Left lung (tissue), 10 donors: ENCODE measurements around the gene SLCO1B3. TPM values are rescaled to one million over a fixed set of nuclear protein-coding genes. Genes with fewer than 3 reads are reported as not detected.

Source experiments
- ATAC-seq: fragments of 200-7000 bp; cut with Tn5 transposase; one replicate; pipeline ENCODE4 v1.9.1; 2020; ENCODE audit warnings: moderate library complexity
- DNase-seq, 4 donors: peaks; one replicate each; pipeline ENCODE4 v3.0.0-alpha.2; 2013 to 2020
- H3K27ac ChIP-seq, 2 donors: fragments of 200-600 bp; sonication (generic) in 1 of 2; one replicate each; pipeline versions ENCODE4 v1.5.0 to v1.8.0; 2020 to 2021
- H3K27me3 ChIP-seq, 2 donors: fragments of 200-600 bp; sonication (generic) in 1 of 2; one replicate each; pipeline versions ENCODE4 v1.5.0 to v1.8.0; 2020 to 2021
- H3K36me3 ChIP-seq, 2 donors: fragments of 200-600 bp; sonication (generic) in 1 of 2; one replicate each; pipeline versions ENCODE4 v1.5.0 to v1.8.0; 2020 to 2021
- H3K4me1 ChIP-seq, 2 donors: fragments of 200-600 bp; one replicate each; pipeline ENCODE4 v1.8.0; 2021
- H3K4me3 ChIP-seq, 2 donors: fragments of 200-600 bp; sonication (generic) in 1 of 2; one replicate each; pipeline versions ENCODE4 v1.5.0 to v1.8.0; 2020 to 2021; ENCODE audit warnings: mild to moderate bottlenecking in 1 of 2
- H3K9me3 ChIP-seq, 2 donors: fragments of 200-600 bp; sonication (generic) in 1 of 2; one replicate each; pipeline versions ENCODE4 v1.5.0 to v1.8.0; 2020 to 2021
- intact Hi-C, 2 donors: fragments of 100-400 bp; cut with DNase I; formaldehyde crosslinking; loops; one replicate each; pipeline versions ENCODE4 v1.11.2 to v1.14.2; 2022
- polyA plus RNA-seq, 6 donors: library from polyadenylated mRNA; unstranded; fragments of 120-200 nt; gene quantifications; one replicate each; pipeline ENCODE4 v1.2.1, GENCODE V29; 2013; ENCODE audit not compliant: insufficient read length in 6 of 6
- total RNA-seq, 2 donors: library from RNA; stranded (reverse); fragmentation: NEBNext Ultra II Directional; extraction: Animal tissue kit (Norgen Biotek cat#: 25700); gene quantifications; one replicate each; pipeline ENCODE4 v1.2.1, GENCODE V29; 2021
- TF ChIP-seq, protein P1 (sequence below), 2 donors: fragments of 200-600 bp; sonication (generic) in 1 of 2; IDR thresholded peaks; one replicate each; pipeline versions ENCODE4 v1.5.0 to v1.8.0; 2021; ENCODE audit warnings: antibody characterized with exemption in 2 of 2
- donor health status: DM: no; HTN: yes; CAD: no.
- donor health status: DM: no; HTN: no; CAD: no.

The SLCO1B3 gene
- total and polyA plus RNA-seq, 8 donors, result 0.17 TPM; not detected in 7

GRCh38 chr12:20868277-20868676, 57.8 kb downstream of the SLCO1B3 start:
- H3K4me1 ChIP-seq, result no peaks in the 10 kb centered on the region
- ATAC-seq (no peak), DNase-seq (no peak)
- H3K4me3 ChIP-seq, result no peak overlapping the region
- TF ChIP-seq, protein P1, sequence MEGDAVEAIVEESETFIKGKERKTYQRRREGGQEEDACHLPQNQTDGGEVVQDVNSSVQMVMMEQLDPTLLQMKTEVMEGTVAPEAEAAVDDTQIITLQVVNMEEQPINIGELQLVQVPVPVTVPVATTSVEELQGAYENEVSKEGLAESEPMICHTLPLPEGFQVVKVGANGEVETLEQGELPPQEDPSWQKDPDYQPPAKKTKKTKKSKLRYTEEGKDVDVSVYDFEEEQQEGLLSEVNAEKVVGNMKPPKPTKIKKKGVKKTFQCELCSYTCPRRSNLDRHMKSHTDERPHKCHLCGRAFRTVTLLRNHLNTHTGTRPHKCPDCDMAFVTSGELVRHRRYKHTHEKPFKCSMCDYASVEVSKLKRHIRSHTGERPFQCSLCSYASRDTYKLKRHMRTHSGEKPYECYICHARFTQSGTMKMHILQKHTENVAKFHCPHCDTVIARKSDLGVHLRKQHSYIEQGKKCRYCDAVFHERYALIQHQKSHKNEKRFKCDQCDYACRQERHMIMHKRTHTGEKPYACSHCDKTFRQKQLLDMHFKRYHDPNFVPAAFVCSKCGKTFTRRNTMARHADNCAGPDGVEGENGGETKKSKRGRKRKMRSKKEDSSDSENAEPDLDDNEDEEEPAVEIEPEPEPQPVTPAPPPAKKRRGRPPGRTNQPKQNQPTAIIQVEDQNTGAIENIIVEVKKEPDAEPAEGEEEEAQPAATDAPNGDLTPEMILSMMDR (IDR thresholded peaks at IDR 0.05), result no peak
- H3K36me3 ChIP-seq, result no peaks in the 10 kb centered on the region
- peaks cover 0 to 4% of the 10 kb centered on the region in 2 donors for H3K9me3 ChIP-seq
- intact Hi-C loops, result no loop called here
- no peaks in the 10 kb centered on the region for H3K27me3 ChIP-seq
- H3K27ac ChIP-seq, result no peak overlapping the region

DNA sequence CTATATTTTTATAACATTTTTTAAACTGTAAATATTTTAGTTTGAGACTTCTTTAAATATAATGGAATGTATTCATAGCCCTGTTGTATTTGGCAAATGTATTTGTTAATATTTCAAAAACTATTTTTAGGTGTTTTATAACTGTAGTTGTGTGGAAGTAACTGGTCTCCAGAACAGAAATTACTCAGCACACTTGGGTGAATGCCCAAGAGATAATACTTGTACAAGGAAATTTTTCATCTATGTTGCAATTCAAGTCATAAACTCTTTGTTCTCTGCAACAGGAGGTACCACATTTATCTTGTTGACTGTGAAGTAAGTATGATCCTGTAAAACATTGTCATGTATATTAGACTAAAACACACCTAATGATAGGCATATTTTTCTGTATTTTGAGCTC, 72.8 kb downstream of the SLCO1B3 start:
- Histone ChIP-seq H3K27ac (no peak overlapping the region), H3K27me3 (no peaks in the 10 kb centered on the region), H3K9me3 (peaks cover 0 to 6% of the 10 kb centered on the region in 2 donors), H3K4me1 (no peaks in the 10 kb centered on the region), H3K4me3 (no peak overlapping the region), H3K36me3 (no peaks in the 10 kb centered on the region)
- TF ChIP-seq, protein P1 (IDR thresholded peaks at IDR 0.05), result no peak
- intact Hi-C loops, result no loop called here
- no peak for DNase-seq
- ATAC-seq, result no peak

DNA sequence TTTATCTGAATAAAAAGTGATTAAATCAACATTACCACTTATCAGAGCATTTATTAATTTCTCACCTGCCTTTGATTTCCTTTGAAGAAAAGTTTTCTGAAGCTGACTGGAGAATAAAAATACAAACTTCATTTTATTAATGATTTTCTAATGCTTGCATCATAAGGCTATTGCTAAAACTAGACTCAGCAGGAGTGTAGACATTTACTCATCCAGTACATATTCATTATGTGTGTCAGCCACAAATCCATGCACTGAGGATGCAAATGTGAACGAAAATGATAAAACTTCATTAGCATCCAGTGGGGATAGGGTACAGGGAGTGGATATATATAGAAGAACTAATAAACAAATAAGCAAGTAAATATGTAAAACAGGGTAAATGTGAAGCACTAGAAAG, 74.6 kb downstream of the SLCO1B3 start:
- intact Hi-C loops, result no loop called here
- TF ChIP-seq, protein P1 (IDR thresholded peaks at IDR 0.05), result no peak
- no peak for ATAC-seq

DNA sequence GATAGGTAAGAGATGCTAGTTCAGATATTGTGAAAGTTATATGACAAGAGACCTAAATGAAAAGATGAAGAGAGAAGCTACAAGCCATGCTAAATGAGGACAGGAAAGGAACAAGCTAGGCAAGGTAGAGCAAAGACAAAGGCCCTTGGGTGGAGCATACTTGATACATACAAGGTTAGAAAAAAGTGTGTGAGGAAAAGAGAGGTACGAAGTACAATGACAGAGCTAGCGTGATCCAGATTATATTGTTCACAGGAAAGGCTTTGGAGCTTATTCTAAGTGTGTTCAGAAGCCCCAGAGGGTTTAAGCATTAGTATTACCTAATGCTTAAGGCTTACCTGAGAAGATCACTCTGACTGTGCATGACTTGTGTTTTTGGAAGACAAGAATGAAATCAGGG, 75.0 kb downstream of the SLCO1B3 start:
- Histone ChIP-seq H3K9me3 (peaks cover 0 to 26% of the 10 kb centered on the region in 2 donors), H3K4me1 (no peaks in the 10 kb centered on the region), H3K36me3 (no peaks in the 10 kb centered on the region), H3K27me3 (no peaks in the 10 kb centered on the region), H3K4me3 (no peak overlapping the region), H3K27ac (no peak overlapping the region)
- intact Hi-C loops, result no loop called here
- DNase-seq, result no peak
- TF ChIP-seq, protein P1 (IDR thresholded peaks at IDR 0.05), result no peak
- ATAC-seq, result no peak

More for the DNA sequence above, 74.6 kb downstream of the SLCO1B3 start:
- no peak for DNase-seq
- Histone ChIP-seq H3K9me3 (peaks cover 0 to 23% of the 10 kb centered on the region in 2 donors), H3K36me3 (no peaks in the 10 kb centered on the region), H3K4me1 (no peaks in the 10 kb centered on the region), H3K27ac (no peak overlapping the region), H3K27me3 (no peaks in the 10 kb centered on the region), H3K4me3 (no peak overlapping the region)

DNA sequence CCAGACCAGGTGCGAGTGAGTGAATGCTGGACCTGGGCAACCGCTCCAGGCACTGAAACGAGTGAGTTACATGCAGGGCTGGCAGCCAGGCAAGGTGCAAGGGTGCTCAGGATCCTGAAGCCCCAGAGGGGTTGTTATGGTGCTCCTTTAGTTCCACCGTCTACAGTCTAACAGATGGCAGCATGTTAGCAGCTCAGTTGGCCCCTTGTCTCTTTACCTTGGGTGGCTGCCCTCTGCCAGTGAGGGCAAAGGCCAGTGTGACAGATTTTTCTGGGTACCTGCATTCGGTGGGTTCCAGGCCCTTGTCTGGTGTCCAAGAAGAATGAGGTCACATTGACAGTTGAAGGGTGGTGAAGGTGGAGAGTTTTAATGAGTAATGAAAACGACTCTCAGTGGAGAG, 106.8 kb downstream of the SLCO1B3 start:
- no peak for ATAC-seq

More for the DNA sequence above, 106.8 kb downstream of the SLCO1B3 start:
- H3K4me3 ChIP-seq, result no peak overlapping the region
- H3K36me3 ChIP-seq, result no peaks in the 10 kb centered on the region
- TF ChIP-seq, protein P1 (IDR thresholded peaks at IDR 0.05), result no peak
- intact Hi-C loops, result no loop called here
- peak in 1 of 4 donors; percentile 39 for DNase-seq
- no peaks in the 10 kb centered on the region for H3K27me3 ChIP-seq
- no peaks in the 10 kb centered on the region for H3K4me1 ChIP-seq
- H3K27ac ChIP-seq, result no peak overlapping the region
- H3K9me3 ChIP-seq, result peaks cover 0 to 13% of the 10 kb centered on the region in 2 donors
